GM12874 (cell line): Measurements from ENCODE around the gene GDF15.
A peak's percentile ranks its signal among the peaks of the same experiment; 100 is the strongest.

ENCODE experiments used
- TF ChIP-seq, protein P1 (sequence below): IDR thresholded peaks from 2 replicates; pipeline ENCODE4 v1.5.1; 2011; ENCODE audit warnings: low read depth, mild to moderate bottlenecking, control low read depth, low read length, moderate library complexity; ENCODE audit not compliant: insufficient read depth

GDF15 gene

DNA sequence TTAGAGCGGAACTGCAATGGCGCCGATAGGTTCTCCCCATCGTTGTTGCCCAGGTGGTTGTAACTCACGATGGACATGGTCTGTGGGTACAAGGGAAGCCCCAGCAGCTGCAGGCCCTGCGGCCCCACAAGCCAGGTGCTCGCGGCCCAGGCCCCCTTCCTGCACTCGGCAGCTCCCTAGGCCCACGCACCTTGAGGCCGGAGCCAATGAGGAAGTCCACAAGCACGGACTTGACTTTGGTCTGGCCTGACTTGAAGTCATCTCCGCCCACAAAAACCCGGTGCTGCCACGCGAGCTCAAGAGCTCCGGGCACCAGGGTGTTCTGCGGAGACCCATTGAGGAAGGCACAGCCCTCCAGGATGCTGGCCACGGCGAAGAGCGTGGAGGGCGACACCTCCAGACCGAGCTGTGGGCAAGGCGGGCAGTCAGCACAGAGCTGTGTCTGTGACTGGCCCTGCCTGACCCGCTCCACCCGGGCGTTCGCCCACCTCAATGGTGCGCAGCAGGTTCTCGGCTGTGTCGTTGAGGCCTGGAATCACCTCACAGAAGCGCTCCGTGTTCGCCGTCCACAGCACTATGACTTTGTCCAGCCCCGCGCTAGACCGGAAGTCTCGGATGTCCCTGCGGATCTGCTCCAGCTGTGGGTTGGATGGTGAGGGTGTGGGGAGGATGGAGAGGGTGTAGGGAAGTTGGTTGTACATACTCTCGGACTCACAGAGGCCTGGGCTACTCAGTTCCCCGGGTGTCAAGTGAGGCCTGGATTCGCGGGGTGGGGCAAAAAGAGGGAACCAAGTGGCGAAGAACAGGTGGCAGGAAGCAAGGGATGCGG lies 50.1 kb downstream of the GDF15 start:
- TF ChIP-seq, protein P1, sequence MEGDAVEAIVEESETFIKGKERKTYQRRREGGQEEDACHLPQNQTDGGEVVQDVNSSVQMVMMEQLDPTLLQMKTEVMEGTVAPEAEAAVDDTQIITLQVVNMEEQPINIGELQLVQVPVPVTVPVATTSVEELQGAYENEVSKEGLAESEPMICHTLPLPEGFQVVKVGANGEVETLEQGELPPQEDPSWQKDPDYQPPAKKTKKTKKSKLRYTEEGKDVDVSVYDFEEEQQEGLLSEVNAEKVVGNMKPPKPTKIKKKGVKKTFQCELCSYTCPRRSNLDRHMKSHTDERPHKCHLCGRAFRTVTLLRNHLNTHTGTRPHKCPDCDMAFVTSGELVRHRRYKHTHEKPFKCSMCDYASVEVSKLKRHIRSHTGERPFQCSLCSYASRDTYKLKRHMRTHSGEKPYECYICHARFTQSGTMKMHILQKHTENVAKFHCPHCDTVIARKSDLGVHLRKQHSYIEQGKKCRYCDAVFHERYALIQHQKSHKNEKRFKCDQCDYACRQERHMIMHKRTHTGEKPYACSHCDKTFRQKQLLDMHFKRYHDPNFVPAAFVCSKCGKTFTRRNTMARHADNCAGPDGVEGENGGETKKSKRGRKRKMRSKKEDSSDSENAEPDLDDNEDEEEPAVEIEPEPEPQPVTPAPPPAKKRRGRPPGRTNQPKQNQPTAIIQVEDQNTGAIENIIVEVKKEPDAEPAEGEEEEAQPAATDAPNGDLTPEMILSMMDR: no peak

DNA sequence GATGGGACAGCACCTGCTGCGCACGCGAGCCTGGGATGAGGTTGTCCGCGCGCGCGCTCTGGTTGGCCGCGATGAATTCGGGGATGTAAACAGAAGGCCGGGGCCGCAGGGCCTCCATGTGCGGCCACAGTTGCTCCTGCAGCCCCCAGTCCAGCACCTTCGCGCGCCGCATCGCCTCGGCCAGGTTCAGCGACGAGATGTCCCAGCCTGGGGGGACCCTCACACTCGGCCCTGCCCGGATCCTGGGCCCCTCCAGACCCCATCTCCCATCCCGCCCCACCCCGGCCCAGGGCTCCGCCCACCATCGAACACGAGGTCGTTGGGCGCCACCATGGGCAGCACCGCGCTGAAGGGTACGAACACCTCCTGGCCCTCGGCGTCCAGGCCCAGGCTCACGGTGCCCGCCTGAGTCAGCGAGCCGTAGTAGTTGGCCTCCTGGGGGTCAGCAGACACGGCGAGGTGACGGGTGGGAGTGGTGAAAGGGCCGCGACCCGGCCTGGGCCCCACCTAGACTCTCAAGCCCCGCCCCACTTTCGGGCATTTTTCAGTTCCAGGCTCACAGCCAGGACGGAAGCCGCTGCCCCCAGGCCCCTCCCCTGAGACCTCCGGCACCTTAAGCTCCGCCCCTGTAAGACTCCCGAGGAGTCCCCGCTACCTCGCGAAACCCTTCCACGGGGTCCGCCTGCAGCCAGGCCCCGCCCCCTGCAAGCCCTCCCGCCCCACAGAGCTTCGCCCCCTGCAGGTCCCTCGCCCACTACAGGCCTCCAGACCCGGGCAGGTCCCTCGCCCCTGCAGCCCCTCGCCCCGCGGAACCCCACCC lies 50.9 kb downstream of the GDF15 start:
- TF ChIP-seq, protein P1: 0 out of 2 replicates have a peak, but pooled peaks have one; percentile 3

DNA sequence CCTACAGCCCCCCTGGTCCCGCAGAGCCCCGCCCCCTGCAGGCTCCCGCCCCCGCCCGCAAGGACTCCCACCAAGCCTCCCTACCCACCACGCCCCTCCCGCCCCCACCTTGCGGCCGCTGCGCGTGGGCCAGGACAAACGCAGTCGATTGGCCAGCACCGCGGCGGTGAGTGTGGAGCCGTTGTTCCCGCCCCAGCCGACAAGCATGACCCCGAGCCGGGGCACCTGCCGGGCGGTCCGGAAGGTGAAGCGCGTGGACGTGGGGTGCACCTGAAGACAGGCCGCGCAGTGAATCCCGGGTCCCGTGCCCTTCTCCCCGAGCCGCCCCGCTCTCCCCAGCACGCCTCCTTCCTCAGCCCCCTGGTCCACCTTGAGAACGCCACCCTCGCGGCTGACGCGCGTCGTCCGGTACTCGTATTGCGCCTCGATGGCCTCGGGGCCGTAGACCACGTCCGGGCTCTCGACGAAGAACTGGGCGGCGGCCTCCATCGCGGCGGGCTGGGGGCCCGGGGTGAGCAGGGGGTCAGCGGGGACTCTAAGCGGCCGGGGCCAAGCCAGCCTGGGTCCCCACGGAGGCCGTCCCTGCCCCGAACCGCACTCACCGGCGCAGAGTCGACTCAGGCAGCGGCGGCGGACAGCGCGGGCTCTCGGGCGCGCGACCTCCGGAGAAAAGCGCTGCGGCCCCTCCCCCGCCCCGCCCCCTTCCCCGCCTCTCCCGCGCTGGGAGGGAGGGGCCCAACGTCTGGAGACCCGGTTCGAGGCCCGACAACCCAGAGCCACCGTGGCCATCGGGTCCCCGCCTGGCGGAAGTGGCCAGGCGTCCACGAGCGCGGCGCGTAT lies 51.8 kb downstream of the GDF15 start, which contains the start of gene ISYNA1:
Gene ISYNA1 (minus strand): TSS at position 643 of the 840 bp plus-strand sequence. CDS start 154 bp downstream, at position 489.
- TF ChIP-seq, protein P1: no peak

DNA sequence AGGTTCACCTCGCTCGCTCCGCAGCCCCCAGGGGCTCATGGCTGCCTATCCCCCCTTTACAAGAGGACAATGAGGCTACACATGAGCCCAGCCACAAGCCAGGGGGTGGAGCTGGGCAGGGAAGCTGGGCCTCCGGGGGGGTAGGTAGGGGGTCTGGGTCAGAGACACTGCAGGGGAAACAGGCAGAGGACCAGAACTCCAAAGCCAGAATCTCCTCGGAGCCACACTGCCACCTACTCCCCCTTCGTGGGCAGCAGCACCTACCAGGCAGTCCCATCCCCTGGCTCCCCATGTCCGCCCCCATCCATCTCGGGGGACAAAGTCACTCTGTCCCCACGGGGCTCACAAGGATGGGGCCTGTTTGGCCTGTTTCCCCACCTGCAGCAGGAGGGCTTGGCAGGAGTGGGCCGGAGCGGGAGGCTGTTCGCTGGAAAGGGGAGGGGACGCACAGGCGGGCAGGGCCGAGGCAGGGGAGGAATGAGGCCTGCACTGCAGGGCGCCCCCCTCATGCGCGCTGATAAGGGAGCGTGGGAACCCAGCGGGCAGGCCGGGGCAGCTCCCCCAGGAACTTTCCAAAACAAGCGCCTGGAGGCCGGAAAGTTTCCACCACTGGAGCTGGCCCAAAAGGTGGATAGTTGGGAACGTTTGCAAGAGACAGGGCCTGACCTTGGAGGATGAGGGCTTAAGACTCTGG lies 52.5 kb downstream of the GDF15 start:
- TF ChIP-seq, protein P1: no peak
